ENCODE results near the gene LIN28B. TPM values are rescaled to one million over a fixed set of nuclear protein-coding genes. Genes with fewer than 3 reads are reported as not detected.
"Not testable (repeated sequence)": the region's sequence is repeated elsewhere in the genome, so short reads cannot be mapped to it uniquely, and the experiment has no call there.

LIN28B gene
- total and polyA plus RNA-seq, 10 donors, result not detected

- peaks cover 0 to 96% (median 79%) of the 10 kb centered on the region in 7 donors for H3K27me3 ChIP-seq (replicated peaks in 1 of 7)
- no peak for TF ChIP-seq POLR2A (IDR thresholded peaks at IDR 0.05)
- TF ChIP-seq CTCF (IDR thresholded peaks at IDR 0.05 in 8 of 11, conservative IDR thresholded peaks at IDR 0.05 in 3 of 11), result no peak
- TF ChIP-seq POLR2AphosphoS5 (IDR thresholded peaks at IDR 0.05), result no peak
- peaks cover 0 to 13% (median 4%) of the 10 kb centered on the region in 6 donors for H3K4me1 ChIP-seq
- DNase-seq, result no peak
- no peaks in the 10 kb centered on the region for H3K36me3 ChIP-seq
- intact Hi-C loops (cut with DNase I; ENCODE audit: low total_unique reads), result no loop called here
- WGBS, 5 donors, result 10 to 15% (median 13%) methylated on average over 21 to 33 of the region's 33 CpGs
- peaks cover 0 to 8% (median 0%) of the 10 kb centered on the region in 8 donors for H3K9me3 ChIP-seq
- no peak overlapping the region for H3K27ac ChIP-seq
- H3K4me3 ChIP-seq, result no peak overlapping the region
Measured at GRCh38 chr6:104952911-104953399, 4.0 kb upstream of the LIN28B start.

- WGBS, 5 donors, result 6 to 12% (median 8%) methylated on average over 22 of the region's 22 CpGs
- H3K27ac ChIP-seq; H3K9me3 ChIP-seq; H3K36me3 ChIP-seq; DNase-seq; H3K4me3 ChIP-seq; intact Hi-C loops (cut with DNase I; ENCODE audit: low total_unique reads): not testable (repeated sequence)
- peaks cover 0 to 98% (median 83%) of the 10 kb centered on the region in 7 donors for H3K27me3 ChIP-seq (replicated peaks in 1 of 7)
- H3K4me1 ChIP-seq, result peaks cover 0 to 19% (median 9%) of the 10 kb centered on the region in 6 donors
Measured at GRCh38 chr6:104953400-104954189, 3.3 kb upstream of the LIN28B start.

- H3K27me3 ChIP-seq (replicated peaks in 1 of 7), result peaks cover 0 to 99% (median 90%) of the 10 kb centered on the region in 7 donors
- H3K4me1 ChIP-seq, result peaks cover 0 to 23% (median 9%) of the 10 kb centered on the region in 6 donors
Measured at GRCh38 chr6:104954190-104954797, 2.6 kb upstream of the LIN28B start.

GRCh38 chr6:104955491-104955890 is 1.4 kb upstream of the LIN28B start:
- Histone ChIP-seq H3K4me1 (peaks cover 0 to 23% (median 9%) of the 10 kb centered on the region in 6 donors), H3K4me3 (no peak overlapping the region), H3K9me3 (peaks cover 0 to 8% (median 0%) of the 10 kb centered on the region in 8 donors), H3K27me3 (replicated peaks in 1 of 7) (peaks cover 0 to 100% (median 84%) of the 10 kb centered on the region in 7 donors), H3K36me3 (no peaks in the 10 kb centered on the region), H3K27ac (no peak overlapping the region)
- WGBS, 5 donors, result 14 to 23% (median 17%) methylated on average over 5 of the region's 5 CpGs
- intact Hi-C loops (cut with DNase I; ENCODE audit: low total_unique reads), result no loop called here
- TF ChIP-seq CTCF (IDR thresholded peaks at IDR 0.05 in 8 of 11, conservative IDR thresholded peaks at IDR 0.05 in 3 of 11) (no peak), POLR2A (IDR thresholded peaks at IDR 0.05) (no peak), POLR2AphosphoS5 (IDR thresholded peaks at IDR 0.05) (no peak)
- DNase-seq, result no peak

More at GRCh38 chr6:104954190-104954797, 2.6 kb upstream of the LIN28B start:
- Histone ChIP-seq H3K9me3 (peaks cover 0 to 8% (median 0%) of the 10 kb centered on the region in 8 donors), H3K4me3 (no peak overlapping the region), H3K36me3 (no peaks in the 10 kb centered on the region), H3K27ac (no peak overlapping the region)
- WGBS, 5 donors, result 31 to 37% (median 36%) methylated on average over 4 of the region's 4 CpGs
- intact Hi-C loops (cut with DNase I; ENCODE audit: low total_unique reads), result no loop called here
- TF ChIP-seq POLR2A (IDR thresholded peaks at IDR 0.05) (no peak), POLR2AphosphoS5 (IDR thresholded peaks at IDR 0.05) (no peak), CTCF (IDR thresholded peaks at IDR 0.05 in 8 of 11, conservative IDR thresholded peaks at IDR 0.05 in 3 of 11) (no peak)
- no peak for DNase-seq

Measured in spleen (tissue), 11 donors.